ENCODE data around the gene ACTG1. TPM values are rescaled to one million over a fixed set of nuclear protein-coding genes. Genes with fewer than 3 reads are reported as not detected.

The ACTG1 gene
- total and polyA plus RNA-seq, 7 experiments from 2014 or later: 971 to 4,639 (median 1,185) TPM

DNA sequence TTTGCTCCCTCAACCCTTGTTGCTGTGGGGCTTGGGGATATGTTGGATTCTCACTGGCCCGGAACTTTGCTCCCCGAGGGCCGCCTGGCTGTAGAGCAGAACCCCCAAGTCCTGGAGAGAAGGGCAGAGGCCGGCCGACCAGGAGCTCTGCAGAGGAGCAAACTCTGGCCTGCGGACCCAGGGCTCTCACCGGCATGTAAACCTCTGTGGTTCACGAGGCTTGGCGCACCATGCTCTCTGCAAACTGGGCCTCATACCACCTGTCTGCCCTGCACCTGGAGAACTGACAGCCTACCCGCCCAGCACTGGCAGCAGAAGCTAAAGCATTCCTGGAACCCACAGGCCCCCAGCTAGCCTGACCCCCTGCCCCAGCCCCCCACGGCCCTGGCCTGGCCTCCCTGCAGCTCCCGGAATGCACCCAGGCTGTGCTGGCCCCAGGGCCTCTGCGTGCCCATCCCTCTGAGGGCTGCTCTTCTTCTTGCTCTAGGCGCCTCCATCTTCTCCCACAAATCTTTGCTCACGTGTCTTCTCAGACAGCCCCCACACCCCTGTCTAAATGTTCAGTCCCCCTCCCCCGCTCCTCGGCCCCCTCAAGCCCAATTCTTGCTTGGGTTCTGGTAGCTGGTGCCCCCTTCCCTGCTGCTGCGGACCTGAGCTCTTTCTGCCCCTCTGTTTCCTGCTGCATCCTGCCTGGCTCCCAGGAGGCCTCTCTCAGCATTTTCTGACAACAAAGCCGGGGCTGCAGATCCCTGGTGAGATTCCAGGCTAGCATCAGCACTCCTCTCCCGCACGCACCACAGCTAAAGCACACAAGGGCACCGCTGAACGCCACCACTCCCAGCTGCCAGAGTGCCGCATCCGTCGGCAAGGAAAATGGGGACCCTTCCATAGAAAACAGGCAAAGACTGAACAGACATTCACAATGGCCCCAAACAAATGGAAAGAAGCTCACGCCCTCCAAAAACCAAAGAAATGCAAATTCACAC is 23.3 kb downstream of the ACTG1 start:
- Mint-ChIP-seq H3K36me3 (no peaks in the 10 kb centered on the region), H3K9me3 (no peaks in the 10 kb centered on the region), H3K4me1 (peaks cover 3 to 11% (median 6%) of the 10 kb centered on the region in 7 donors), H3K27me3 (peaks cover 0 to 17% (median 5%) of the 10 kb centered on the region in 5 donors), H3K27ac (peak overlapping the region in 3 of 9 donors; percentile 25 to 65 (median 58)), H3K4me3 (peak overlapping the region; percentile 45 to 79 (median 58))
- Histone ChIP-seq H3K27me3 (ENCODE audit: control insufficient read depth in 2 of 2, insufficient read depth in 2 of 2, low read length in 2 of 2) (peaks cover 0 to 4% of the 10 kb centered on the region in 2 donors), H3K36me3 (ENCODE audit: control insufficient read depth in 2 of 3, insufficient read depth in 3 of 3, low read length in 3 of 3) (no peaks in the 10 kb centered on the region), H3K27ac (ENCODE audit: low read depth, low read length) (no peak overlapping the region), H3K4me3 (ENCODE audit: low read length) (no peak overlapping the region), H3K9me3 (ENCODE audit: control insufficient read depth in 2 of 3, low read length in 3 of 3) (no peaks in the 10 kb centered on the region), H3K4me1 (ENCODE audit: control insufficient read depth in 2 of 2, insufficient read depth in 2 of 2, low read length in 2 of 2) (no peaks in the 10 kb centered on the region)
- POLR2A ChIA-PET: interaction anchor here (5.5 kb wide), 1 partner anchor 21 kb away, joined by 48 read pairs; the partner anchor contains the start of gene ACTG1
- CTCF ChIA-PET: interaction anchor here (0.9 kb wide), 1 partner anchor 91 kb away, joined by 3 read pairs; no protein-coding TSS in a partner anchor
- intact Hi-C loops (cut with micrococcal nuclease): loop anchor here in 1 of 2 donors (10.0 kb wide), 1 partner anchor 455 kb away; the partner anchor contains the start of gene BAIAP2
- DNase-seq: no peak
- no peak for ATAC-seq

DNA sequence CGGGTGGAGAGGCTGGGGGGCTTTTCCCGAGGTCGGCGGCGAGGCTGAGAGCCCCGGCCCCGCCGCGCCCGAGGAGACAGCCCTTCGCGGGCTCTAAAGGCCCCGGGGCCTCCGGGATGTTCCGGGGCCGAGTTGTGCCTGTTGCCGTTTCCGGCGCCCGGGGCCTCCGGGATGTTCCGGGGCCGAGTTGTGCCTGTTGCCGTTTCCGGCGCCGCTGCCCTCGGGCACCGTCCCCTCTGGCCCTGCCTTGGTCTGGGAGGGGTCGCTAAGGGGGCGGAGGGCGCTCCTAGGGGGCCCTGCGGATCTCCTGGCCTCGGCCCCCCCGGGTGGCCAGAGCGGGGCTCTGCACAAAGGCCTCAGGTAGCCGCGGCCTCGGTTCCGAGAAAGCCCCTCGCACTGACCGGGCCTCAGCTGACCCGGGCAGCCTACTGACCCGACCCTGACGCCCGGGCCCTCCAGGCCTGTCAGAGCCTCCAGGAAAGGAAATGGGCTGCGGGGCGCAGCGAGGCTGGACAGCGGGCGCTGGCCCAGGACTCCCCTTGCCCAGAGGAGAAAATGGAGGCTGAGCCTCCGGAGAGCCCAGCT is 24.2 kb downstream of the ACTG1 start:
- H3K4me3 ChIP-seq (ENCODE audit: low read length): peak overlapping the region; percentile 50
- Mint-ChIP-seq H3K36me3 (no peaks in the 10 kb centered on the region), H3K4me3 (peak overlapping the region in 2 of 10 donors; percentile 23 to 76), H3K4me1 (peaks cover 3 to 11% (median 6%) of the 10 kb centered on the region in 7 donors), H3K9me3 (no peaks in the 10 kb centered on the region), H3K27ac (no peak overlapping the region), H3K27me3 (peaks cover 0 to 17% (median 5%) of the 10 kb centered on the region in 5 donors)
- DNase-seq (no peak), ATAC-seq (no peak)
- intact Hi-C loops (cut with micrococcal nuclease): loop anchor here in 1 of 2 donors (10.0 kb wide), 1 partner anchor 454 kb away; the partner anchor contains the start of gene BAIAP2
- peak overlapping the region; percentile 80 for H3K27ac ChIP-seq (ENCODE audit: low read depth, low read length)
- ChIA-PET CTCF (no interaction called here), POLR2A (interaction anchor here (1.4 to 5.5 kb wide), 2 partner anchors 22 to 27 kb away, joined by 4 to 48 read pairs; partner anchors contain the start of gene ACTG1)
- peaks cover 4 to 6% of the 10 kb centered on the region in 2 donors for H3K4me1 ChIP-seq (ENCODE audit: control insufficient read depth in 2 of 2, insufficient read depth in 2 of 2, low read length in 2 of 2)
- H3K27me3 ChIP-seq (ENCODE audit: control insufficient read depth in 2 of 2, insufficient read depth in 2 of 2, low read length in 2 of 2): peaks cover 0 to 6% of the 10 kb centered on the region in 2 donors
- no peaks in the 10 kb centered on the region for H3K9me3 ChIP-seq (ENCODE audit: control insufficient read depth in 2 of 3, low read length in 3 of 3)
- no peaks in the 10 kb centered on the region for H3K36me3 ChIP-seq (ENCODE audit: control insufficient read depth in 2 of 3, insufficient read depth in 3 of 3, low read length in 3 of 3)

DNA sequence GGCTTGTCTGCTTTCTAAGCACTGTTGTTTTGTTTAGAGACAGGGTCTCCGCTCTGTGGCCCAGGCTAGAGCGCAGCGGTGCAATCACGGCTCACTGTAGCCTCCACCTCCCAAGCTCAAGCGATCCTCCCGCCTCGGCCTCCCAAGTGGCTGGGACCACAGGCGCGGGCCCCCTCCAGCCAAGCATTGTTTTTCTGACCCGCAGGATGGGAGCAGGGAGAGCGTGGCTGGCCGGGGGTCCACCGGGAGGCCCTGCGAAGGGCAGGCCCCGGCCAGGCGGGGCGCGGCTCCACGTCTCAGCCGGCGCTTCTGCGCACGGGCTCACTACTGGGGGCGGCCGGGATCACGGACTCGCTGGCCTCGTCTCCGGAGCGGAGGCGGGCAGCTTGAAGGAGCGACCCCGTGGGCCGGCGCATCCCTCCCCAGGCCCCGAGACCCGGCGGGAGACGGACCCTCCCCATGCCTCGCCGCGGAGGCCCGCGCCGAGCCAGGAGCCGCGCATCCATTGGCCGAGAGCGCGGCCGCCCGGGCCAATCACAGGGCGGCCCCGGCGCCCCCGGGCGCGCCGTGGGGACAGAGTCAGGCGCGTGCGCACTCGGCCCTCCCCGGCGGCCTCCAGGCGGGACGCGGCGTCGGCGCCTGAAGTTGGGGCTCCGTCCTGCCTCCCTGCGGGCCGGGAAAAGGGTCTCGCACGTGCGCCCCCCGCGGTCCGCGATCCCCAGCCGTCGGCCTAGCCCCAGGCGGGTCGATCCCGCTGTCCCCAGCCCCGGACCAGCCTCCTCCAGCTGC is 24.9 kb downstream of the ACTG1 start:
- Histone ChIP-seq H3K27ac (ENCODE audit: low read depth, low read length) (peak overlapping the region; percentile 80), H3K27me3 (ENCODE audit: control insufficient read depth in 2 of 2, insufficient read depth in 2 of 2, low read length in 2 of 2) (peaks cover 0 to 12% of the 10 kb centered on the region in 2 donors), H3K9me3 (ENCODE audit: control insufficient read depth in 2 of 3, low read length in 3 of 3) (no peaks in the 10 kb centered on the region), H3K36me3 (ENCODE audit: control insufficient read depth in 2 of 3, insufficient read depth in 3 of 3, low read length in 3 of 3) (no peaks in the 10 kb centered on the region), H3K4me1 (ENCODE audit: control insufficient read depth in 2 of 2, insufficient read depth in 2 of 2, low read length in 2 of 2) (peaks cover 4 to 6% of the 10 kb centered on the region in 2 donors), H3K4me3 (ENCODE audit: low read length) (peak overlapping the region; percentile 50)
- Mint-ChIP-seq H3K9me3 (no peaks in the 10 kb centered on the region), H3K36me3 (no peaks in the 10 kb centered on the region), H3K4me3 (peak overlapping the region; percentile 32 to 76 (median 62)), H3K4me1 (peaks cover 4 to 15% (median 8%) of the 10 kb centered on the region in 7 donors), H3K27me3 (peaks cover 0 to 19% (median 5%) of the 10 kb centered on the region in 5 donors), H3K27ac (peak overlapping the region in 1 of 9 donors; percentile 59)
- intact Hi-C loops (cut with micrococcal nuclease): loop anchor here (2.0 to 10.0 kb wide), 3 partner anchors 25 to 453 kb away; partner anchors contain the start of genes ACTG1 (in 1 of the 2), BAIAP2 (in 1 of the 2) and FAAP100 (in 1 of the 2)
- ChIA-PET POLR2A (interaction anchor here (1.4 to 5.5 kb wide), 2 partner anchors 23 to 28 kb away, joined by 4 to 48 read pairs; partner anchors contain the start of gene ACTG1), CTCF (interaction anchor here (1.1 kb wide), 1 partner anchor 24 kb away, joined by 3 read pairs; no protein-coding TSS in a partner anchor)
- peak; percentile 80 for ATAC-seq
- DNase-seq: peak; percentile 46 to 88 (median 74)

DNA sequence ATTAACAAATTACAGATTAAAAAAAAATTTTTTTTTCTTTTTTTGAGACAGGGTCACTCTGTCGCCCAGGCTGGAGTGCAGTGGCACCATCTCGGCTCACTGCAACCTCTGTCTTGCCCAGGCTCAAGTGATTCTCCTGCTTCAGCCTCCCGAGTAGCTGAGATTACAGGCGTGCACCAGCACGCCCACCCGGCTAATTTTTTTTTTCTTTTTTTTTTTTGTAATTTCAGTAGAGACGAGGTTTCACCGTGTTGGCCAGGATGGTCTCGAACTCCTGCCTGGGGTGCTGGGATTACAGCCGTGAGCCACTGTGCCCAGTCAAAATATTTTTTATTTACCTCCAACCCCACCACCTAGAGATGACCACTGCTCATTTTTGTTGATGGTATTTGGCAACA is 25.5 kb downstream of the ACTG1 start:
- no peaks in the 10 kb centered on the region for H3K36me3 ChIP-seq (ENCODE audit: control insufficient read depth in 2 of 3, insufficient read depth in 3 of 3, low read length in 3 of 3)
- CTCF ChIA-PET: interaction anchor here (1.1 to 3.0 kb wide), 2 partner anchors 25 to 234 kb away, joined by 3 to 11 read pairs; no protein-coding TSS in a partner anchor
- no peak overlapping the region for H3K4me3 ChIP-seq (ENCODE audit: low read length)
- peaks cover 4 to 15% (median 10%) of the 10 kb centered on the region in 7 donors for H3K4me1 Mint-ChIP-seq
- DNase-seq (no peak), ATAC-seq (no peak)
- peaks cover 0 to 20% (median 8%) of the 10 kb centered on the region in 5 donors for H3K27me3 Mint-ChIP-seq
- intact Hi-C loops (cut with micrococcal nuclease): loop anchor here (2.0 to 10.0 kb wide), 3 partner anchors 26 to 452 kb away; partner anchors contain the start of genes ACTG1 (in 1 of the 2), BAIAP2 (in 1 of the 2) and FAAP100 (in 1 of the 2)
- no peak overlapping the region for H3K27ac Mint-ChIP-seq
- no peaks in the 10 kb centered on the region for H3K9me3 Mint-ChIP-seq
- no peaks in the 10 kb centered on the region for H3K9me3 ChIP-seq (ENCODE audit: control insufficient read depth in 2 of 3, low read length in 3 of 3)
- H3K27me3 ChIP-seq (ENCODE audit: control insufficient read depth in 2 of 2, insufficient read depth in 2 of 2, low read length in 2 of 2): peaks cover 0 to 12% of the 10 kb centered on the region in 2 donors
- no peak overlapping the region for H3K27ac ChIP-seq (ENCODE audit: low read depth, low read length)
- H3K4me1 ChIP-seq (ENCODE audit: control insufficient read depth in 2 of 2, insufficient read depth in 2 of 2, low read length in 2 of 2): peaks cover 4 to 6% of the 10 kb centered on the region in 2 donors
- POLR2A ChIA-PET: interaction anchor here (1.4 to 5.5 kb wide), 2 partner anchors 23 to 28 kb away, joined by 4 to 48 read pairs; partner anchors contain the start of gene ACTG1
- peak overlapping the region; percentile 32 to 76 (median 62) for H3K4me3 Mint-ChIP-seq
- no peaks in the 10 kb centered on the region for H3K36me3 Mint-ChIP-seq

DNA sequence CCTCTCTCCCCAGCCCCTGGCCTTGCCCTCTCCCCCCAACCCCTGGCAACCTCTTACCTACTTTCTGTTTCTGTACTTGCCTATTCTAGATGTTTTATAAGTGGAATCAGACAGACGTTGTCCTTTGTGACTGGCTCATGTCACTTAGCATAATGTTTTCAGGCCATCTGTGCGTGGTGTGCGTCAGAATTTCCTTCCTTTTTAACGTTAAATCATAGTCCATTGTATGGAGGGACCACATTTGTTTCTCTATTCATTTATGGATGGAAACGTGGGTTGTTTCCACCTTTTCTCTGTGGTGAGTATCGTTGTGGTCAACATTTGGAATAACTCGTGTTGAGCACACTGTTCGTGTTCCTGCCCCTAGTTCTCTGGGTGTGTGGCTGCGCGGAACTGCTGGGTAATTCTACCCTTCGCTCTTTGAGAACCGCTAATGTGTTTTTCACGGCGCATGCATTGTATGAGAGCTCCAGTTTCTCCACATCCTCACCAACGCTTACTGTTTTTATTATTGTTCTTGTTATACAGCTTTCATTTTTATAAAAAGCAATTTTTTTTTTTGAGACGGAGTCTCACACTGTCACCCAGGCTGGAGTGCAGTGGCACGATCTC is 26.3 kb downstream of the ACTG1 start:
- H3K4me1 ChIP-seq (ENCODE audit: control insufficient read depth in 2 of 2, insufficient read depth in 2 of 2, low read length in 2 of 2): peaks cover 6 to 10% of the 10 kb centered on the region in 2 donors
- no peak for DNase-seq
- Mint-ChIP-seq H3K36me3 (no peaks in the 10 kb centered on the region), H3K4me1 (peaks cover 9 to 17% (median 15%) of the 10 kb centered on the region in 7 donors), H3K27ac (peak overlapping the region in 3 of 9 donors; percentile 8 to 40 (median 18)), H3K4me3 (peak overlapping the region in 9 of 10 donors; percentile 5 to 62 (median 37)), H3K27me3 (peaks cover 0 to 22% (median 8%) of the 10 kb centered on the region in 5 donors), H3K9me3 (no peaks in the 10 kb centered on the region)
- no peaks in the 10 kb centered on the region for H3K36me3 ChIP-seq (ENCODE audit: control insufficient read depth in 2 of 3, insufficient read depth in 3 of 3, low read length in 3 of 3)
- ATAC-seq: no peak
- intact Hi-C loops (cut with micrococcal nuclease): loop anchor here (2.0 to 10.0 kb wide), 3 partner anchors 26 to 452 kb away; partner anchors contain the start of genes ACTG1 (in 1 of the 2), BAIAP2 (in 1 of the 2) and FAAP100 (in 1 of the 2)
- H3K27ac ChIP-seq (ENCODE audit: low read depth, low read length): no peak overlapping the region
- H3K9me3 ChIP-seq (ENCODE audit: control insufficient read depth in 2 of 3, low read length in 3 of 3): no peaks in the 10 kb centered on the region
- H3K27me3 ChIP-seq (ENCODE audit: control insufficient read depth in 2 of 2, insufficient read depth in 2 of 2, low read length in 2 of 2): peaks cover 0 to 12% of the 10 kb centered on the region in 2 donors
- no peak overlapping the region for H3K4me3 ChIP-seq (ENCODE audit: low read length)
- ChIA-PET CTCF (interaction anchor here (1.1 to 3.0 kb wide), 2 partner anchors 26 to 233 kb away, joined by 3 to 11 read pairs; no protein-coding TSS in a partner anchor), POLR2A (interaction anchor here (5.5 kb wide), 1 partner anchor 24 kb away, joined by 48 read pairs; the partner anchor contains the start of gene ACTG1)

Data from naive thymus-derived CD4-positive, alpha-beta T cell (primary cell).